NCI-H1436 treated with DMSO at 0.1 percent for 48 hours (cell line): Measurements from ENCODE around the gene UNG.

Source experiments
- DNase-seq: peaks from one replicate; lab custom pipeline; 2025; lab: John Stamatoyannopoulos, UW

UNG gene

GRCh38 chr12:109089683-109090082 is 7.7 kb upstream of the UNG start:
- no peak for DNase-seq

- DNase-seq: no peak
These were observed 4.8 kb upstream of the UNG start for GRCh38 chr12:109092497-109093021.

DNA sequence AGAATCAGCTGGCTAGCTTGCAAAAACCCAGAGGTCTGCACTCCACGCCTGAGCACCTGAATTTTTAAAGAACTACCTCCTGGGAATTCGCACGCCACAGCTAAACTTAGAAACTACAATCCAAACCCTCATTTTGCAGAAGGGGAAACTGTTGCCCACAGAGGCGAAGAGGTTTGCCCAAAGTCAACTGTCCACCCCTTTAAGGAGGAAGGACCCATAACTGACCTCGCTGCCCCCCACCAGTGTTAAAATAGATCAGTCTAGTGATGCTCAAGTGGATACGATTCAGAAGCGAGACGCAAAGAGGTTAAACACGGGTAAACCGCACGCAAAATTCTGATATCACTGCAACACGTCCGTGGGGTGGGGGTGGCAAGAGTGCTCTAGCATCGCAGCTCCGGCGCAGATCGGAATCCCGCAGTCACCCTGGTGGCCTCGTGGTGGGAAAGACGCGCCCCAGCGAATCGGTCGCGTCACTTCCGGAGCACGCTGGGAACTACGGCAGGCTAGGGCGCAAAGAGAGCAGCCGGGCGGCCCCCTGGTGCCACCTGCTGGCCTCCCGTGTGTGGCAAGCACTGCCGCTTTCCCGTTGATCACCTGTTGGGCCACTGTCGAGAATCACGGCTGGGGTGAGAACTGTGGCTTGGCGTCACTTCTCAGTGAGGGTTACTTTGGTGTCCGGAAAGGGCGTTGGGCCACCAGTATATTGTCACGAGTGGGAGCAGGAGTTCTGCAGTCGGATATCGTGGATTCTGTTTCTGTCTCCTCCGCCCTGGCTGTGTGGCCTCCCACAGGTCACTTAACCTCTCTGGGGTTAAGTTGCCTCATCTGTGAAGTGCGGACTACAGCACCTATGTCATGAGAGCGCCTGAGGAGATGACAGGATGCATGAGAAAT is 4.1 kb upstream of the UNG start, which contains the start of gene ALKBH2:
Gene ALKBH2 (minus strand): TSS at position 451 of the 897 bp plus-strand sequence. CDS start 686 bp downstream, outside the sequence.
- peak; percentile 71 for DNase-seq

DNA sequence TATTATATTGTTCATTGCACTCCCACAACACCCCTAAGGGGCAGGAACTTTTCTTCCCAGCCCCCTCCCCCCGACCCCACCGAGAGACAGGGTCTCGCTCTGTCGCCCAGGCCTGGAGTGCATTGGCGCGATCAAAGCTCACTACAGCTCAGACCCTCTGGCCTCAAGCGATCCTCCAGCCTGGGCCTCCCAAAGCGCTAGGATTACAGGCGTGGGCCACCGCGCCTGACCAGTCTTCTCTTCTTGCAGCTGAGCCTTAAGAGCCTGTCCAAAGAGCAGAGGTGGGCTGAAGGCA is 310 bp upstream of the UNG start:
- DNase-seq: no peak

DNA sequence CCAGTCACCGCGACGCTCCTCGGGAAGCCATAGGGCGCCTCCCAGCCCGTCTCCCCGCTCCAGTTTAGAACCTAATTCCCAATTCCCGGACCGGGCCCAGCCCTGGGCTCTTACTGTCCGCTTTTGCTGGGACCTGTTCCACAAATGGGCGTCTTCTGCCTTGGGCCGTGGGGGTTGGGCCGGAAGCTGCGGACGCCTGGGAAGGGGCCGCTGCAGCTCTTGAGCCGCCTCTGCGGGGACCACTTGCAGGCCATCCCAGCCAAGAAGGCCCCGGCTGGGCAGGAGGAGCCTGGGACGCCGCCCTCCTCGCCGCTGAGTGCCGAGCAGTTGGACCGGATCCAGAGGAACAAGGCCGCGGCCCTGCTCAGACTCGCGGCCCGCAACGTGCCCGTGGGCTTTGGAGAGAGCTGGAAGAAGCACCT is 797 bp downstream of the UNG start:
- DNase-seq: no peak

- DNase-seq: no peak
These were observed 1.3 kb downstream of the UNG start for GRCh38 chr12:109098651-109099050.

DNA sequence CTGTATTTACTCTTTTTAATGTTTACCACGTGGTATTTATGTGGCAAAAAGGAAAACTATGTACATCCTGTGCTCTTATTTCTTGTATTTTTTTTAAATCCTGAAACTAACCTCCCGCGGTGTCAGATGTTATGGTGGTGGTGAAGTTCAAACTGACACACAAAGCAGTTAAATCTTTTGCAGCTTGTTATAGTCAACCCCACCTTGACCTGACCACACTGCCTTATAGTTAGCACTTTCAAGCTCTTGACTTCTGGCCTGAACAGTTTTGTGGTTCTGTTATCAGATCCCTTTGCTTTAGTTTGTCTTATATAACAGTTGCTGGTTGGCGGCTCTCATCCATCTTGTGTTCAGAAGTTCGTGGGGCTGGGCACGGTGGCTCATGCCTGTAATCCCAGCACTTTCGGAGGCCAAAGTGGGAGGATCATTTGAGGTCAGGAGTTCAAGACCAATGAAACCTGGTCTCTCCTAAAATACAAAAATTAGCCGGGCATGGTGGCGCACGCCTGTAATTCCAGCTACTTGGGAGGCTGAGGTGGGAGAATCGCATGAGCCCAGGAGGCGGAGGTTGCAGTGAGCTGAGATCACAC is 2.1 kb downstream of the UNG start:
- no peak for DNase-seq

DNA sequence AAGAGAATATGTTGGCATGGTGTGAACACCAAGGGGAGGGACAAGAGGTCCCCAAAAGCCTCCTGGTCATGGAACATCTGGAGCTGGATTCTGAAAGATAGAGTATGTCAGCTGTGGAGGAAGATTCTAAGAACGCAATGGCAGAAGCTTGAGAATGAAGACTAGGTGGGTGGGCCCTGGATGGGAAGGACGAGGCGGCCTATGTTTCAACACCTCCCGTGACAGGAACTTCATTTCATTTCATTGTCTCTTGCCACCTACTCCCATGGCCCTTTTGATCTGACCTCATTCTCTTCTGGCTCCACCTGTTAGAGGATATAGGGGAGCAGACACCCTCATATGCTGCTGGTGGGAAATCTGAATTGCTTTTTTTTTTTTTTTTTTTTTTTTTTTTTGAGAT is 3.3 kb downstream of the UNG start:
- no peak for DNase-seq

GRCh38 chr12:109102491-109102890 is 5.1 kb downstream of the UNG start:
- DNase-seq: no peak

DNA sequence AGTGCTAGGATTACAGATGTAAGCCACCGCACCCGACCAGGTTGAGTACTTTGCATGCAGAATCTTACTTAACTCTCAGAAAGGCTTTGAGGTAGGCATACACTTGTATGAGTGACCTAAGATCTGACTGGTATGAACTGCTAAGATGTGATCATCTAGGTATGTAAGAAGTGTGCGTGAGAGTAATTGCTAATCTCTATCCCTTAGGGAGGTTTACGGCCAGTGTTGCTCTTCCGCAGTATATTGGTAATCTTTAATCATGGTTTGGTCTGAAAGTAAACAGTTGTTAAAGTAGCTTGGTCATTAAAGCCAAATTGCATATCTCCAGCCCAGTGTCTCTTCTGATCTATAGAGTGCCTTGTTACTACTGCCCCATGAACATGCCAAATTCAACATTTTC is 7.8 kb downstream of the UNG start:
- DNase-seq: no peak

- no peak for DNase-seq
These were observed 12.5 kb downstream of the UNG start for GRCh38 chr12:109109746-109110350.

GRCh38 chr12:109110988-109111495 is 13.6 kb downstream of the UNG start:
- DNase-seq: no peak

- DNase-seq: no peak
These were observed 15.5 kb downstream of the UNG start for GRCh38 chr12:109112720-109113465.

DNA sequence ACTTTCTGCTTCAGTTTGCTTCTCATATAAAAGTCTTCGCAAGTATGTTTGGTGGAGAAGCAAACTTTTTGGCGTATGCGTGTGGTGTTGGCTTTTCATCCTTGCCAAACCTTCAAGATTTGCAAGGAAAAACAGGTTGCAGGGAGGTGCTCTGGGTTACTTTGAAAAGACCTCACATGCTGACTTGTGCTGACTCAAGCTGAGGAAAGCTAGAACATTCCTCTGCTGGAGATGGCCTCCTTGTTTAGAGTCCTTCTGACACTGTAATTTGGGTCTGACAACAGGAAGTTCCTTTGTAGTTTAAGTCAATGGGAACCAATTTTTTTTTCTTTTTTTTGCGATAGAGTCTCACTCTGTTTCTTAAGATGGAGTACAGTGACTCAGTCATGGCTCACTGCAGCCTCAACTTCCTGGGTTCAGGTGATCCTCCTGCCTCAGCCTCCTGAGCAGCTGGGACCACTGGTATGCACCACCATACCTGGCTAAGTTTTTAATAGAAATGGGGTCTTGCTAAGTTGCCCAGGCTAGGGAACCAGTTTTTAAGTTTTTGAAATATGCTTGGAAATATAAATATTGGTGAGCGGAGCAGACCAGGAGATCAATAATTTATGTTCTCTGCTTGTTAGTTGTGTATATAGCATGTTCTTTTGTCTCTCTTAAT is 16.4 kb downstream of the UNG start:
- no peak for DNase-seq

- DNase-seq: no peak
These were observed 17.2 kb downstream of the UNG start for GRCh38 chr12:109114644-109115043.

DNA sequence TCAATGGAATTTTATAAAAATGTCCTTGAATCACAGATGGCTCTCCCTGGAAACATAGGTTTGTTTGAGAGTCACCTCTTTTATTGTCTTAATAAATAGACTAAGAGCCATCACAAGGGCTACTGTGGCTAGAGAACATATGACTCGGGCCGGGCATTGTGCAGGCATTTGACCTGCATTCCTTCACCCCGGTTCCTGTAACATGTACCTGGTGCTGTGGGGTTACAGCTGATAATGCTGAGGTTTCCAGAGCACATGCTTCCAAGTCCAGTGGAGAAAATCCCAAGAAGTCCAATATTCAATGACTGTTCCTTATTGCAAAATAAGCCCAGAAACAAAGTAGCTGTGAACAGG is 18.0 kb downstream of the UNG start:
- DNase-seq: no peak

DNA sequence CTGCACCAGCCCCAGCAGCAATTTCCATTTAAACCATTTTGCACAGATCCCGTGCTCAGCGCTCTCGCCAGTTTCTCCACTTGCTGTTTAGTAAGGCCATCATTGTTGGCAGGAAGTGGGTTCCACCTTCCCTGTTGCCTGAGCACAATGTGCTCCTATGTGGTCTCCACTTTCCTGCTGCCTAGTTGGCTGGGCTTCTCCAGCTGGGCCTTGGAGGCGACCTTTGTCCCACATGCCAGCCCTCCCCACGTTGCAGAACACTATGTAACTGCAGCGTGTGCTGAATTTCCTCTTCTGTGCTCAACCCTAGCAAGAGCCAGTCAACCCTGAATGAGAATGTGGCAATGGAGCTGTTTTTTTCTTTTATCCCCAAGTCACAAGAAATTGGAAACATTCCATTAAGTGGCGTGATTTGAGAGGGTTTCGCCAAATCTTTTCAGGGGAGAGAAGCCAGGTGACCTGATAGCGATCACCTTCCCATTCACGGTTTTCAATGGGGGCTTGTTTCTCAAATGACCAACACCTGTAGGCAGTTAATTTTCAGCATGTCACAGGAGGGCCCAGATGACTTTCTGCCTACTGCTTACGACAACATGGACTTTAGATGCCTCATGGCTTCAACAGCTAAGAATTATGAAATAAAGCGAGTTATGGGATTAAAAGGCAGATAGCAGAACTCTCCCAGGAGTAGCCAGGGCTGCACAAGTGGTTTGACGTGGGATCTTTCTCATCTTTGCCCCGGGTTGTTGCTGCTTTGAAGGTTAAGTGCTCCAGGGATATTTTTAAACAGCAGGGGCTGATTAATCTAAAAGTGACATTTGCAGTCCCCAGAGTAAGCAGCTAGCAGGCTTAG is 18.6 kb downstream of the UNG start, which contains the start of gene ACACB:
Gene ACACB (plus strand): TSS at position 830 of the 853 bp plus-strand sequence. CDS start 22,819 bp downstream, outside the sequence.
- no peak for DNase-seq

DNA sequence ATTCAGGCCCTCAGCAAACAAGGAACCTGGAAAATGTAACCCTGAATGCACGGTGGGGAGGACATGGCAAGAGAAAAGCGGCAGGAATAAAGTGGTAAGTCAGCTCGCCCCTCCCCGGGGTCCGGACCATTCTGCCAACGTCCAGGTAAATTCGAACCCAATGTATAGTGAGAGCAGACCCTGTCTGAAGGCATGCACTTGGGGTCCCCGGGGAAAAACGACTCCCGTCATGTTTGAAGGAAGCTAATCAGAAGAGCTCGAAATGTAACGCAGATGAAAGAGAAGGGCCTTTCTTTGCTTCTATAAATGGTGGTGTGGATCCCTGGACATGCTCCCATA is 19.2 kb downstream of the UNG start:
- no peak for DNase-seq

- no peak for DNase-seq
These were observed 22.7 kb downstream of the UNG start for GRCh38 chr12:109120095-109120494.

DNA sequence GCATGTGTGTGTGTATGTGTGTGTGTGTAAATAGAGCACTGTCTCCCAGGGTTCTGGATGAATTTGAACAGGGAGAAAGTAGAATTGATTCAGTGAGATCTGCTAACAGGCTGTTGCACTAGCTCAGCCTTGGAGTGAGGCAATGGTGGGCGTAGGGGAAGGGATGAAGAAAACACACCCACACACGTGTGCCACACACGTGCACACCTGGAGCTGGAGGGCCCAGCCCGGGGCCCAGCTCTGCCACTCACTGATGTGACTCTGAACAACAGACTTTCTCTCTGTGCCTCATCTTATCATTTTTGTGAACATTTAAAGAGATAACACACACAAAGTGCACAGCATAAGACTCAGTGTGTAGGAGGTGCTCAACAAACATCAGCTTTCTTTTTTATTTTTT is 23.2 kb downstream of the UNG start:
- no peak for DNase-seq
